ENCODE results near the gene S100P.

The S100P gene

GRCh38 chr4:6695660-6696610 is 2.3 kb downstream of the S100P start:
- TF ChIP-seq SPI1 (IDR thresholded peaks at IDR 0.05; ENCODE audit: low read depth, low read length) = no peak
- no peak for TF ChIP-seq POLR2AphosphoS5 (IDR thresholded peaks at IDR 0.05; ENCODE audit: low read depth, low read length)
- no peak for TF ChIP-seq POU2F2 (IDR thresholded peaks at IDR 0.05; ENCODE audit: low read depth, low read length)
- TF ChIP-seq TAF1 (IDR thresholded peaks at IDR 0.05; ENCODE audit: low read depth, low read length) = no peak
- no peak for TF ChIP-seq POLR2A (IDR thresholded peaks at IDR 0.05; ENCODE audit: low read depth, low read length)
- TF ChIP-seq PAX5 (IDR thresholded peaks at IDR 0.05; ENCODE audit: insufficient read depth, low read length, severe bottlenecking) = no peak
- DNase-seq (ENCODE audit: insufficient read length, low spot score) (no peak), FAIRE-seq (no peak)

GRCh38 chr4:6696611-6697010 is 2.9 kb downstream of the S100P start:
- TF ChIP-seq POLR2A (IDR thresholded peaks at IDR 0.05; ENCODE audit: low read depth, low read length) (no peak), PAX5 (IDR thresholded peaks at IDR 0.05; ENCODE audit: insufficient read depth, low read length, severe bottlenecking) (no peak), POLR2AphosphoS5 (IDR thresholded peaks at IDR 0.05; ENCODE audit: low read depth, low read length) (no peak), TAF1 (IDR thresholded peaks at IDR 0.05; ENCODE audit: low read depth, low read length) (no peak)
- FAIRE-seq (no peak), DNase-seq (ENCODE audit: insufficient read length, low spot score) (no peak)

- DNase-seq (ENCODE audit: insufficient read length, low spot score) (no peak), FAIRE-seq (no peak)
- no peak for TF ChIP-seq PAX5 (IDR thresholded peaks at IDR 0.05; ENCODE audit: insufficient read depth, low read length, severe bottlenecking)
- no peak for TF ChIP-seq POLR2A (IDR thresholded peaks at IDR 0.05; ENCODE audit: low read depth, low read length)
- TF ChIP-seq POLR2AphosphoS5 (IDR thresholded peaks at IDR 0.05; ENCODE audit: low read depth, low read length) = no peak
- TF ChIP-seq POU2F2 (IDR thresholded peaks at IDR 0.05; ENCODE audit: low read depth, low read length) = no peak
Observed at GRCh38 chr4:6697131-6697530, 3.5 kb downstream of the S100P start.

- TF ChIP-seq POLR2AphosphoS5 (IDR thresholded peaks at IDR 0.05; ENCODE audit: low read depth, low read length) (no peak), TAF1 (IDR thresholded peaks at IDR 0.05; ENCODE audit: low read depth, low read length) (no peak), POU2F2 (IDR thresholded peaks at IDR 0.05; ENCODE audit: low read depth, low read length) (no peak), PAX5 (IDR thresholded peaks at IDR 0.05; ENCODE audit: insufficient read depth, low read length, severe bottlenecking) (no peak), SPI1 (IDR thresholded peaks at IDR 0.05; ENCODE audit: low read depth, low read length) (no peak), POLR2A (IDR thresholded peaks at IDR 0.05; ENCODE audit: low read depth, low read length) (no peak)
- no peak for FAIRE-seq
- no peak for DNase-seq (ENCODE audit: insufficient read length, low spot score)
Observed at GRCh38 chr4:6699388-6699787, 5.7 kb downstream of the S100P start.

- FAIRE-seq (no peak), DNase-seq (ENCODE audit: insufficient read length, low spot score) (no peak)
- TF ChIP-seq POLR2AphosphoS5 (IDR thresholded peaks at IDR 0.05; ENCODE audit: low read depth, low read length) = no peak
- no peak for TF ChIP-seq POLR2A (IDR thresholded peaks at IDR 0.05; ENCODE audit: low read depth, low read length)
- TF ChIP-seq PAX5 (IDR thresholded peaks at IDR 0.05; ENCODE audit: insufficient read depth, low read length, severe bottlenecking) = no peak
- TF ChIP-seq POU2F2 (IDR thresholded peaks at IDR 0.05; ENCODE audit: low read depth, low read length) = no peak
- no peak for TF ChIP-seq TAF1 (IDR thresholded peaks at IDR 0.05; ENCODE audit: low read depth, low read length)
- no peak for TF ChIP-seq SPI1 (IDR thresholded peaks at IDR 0.05; ENCODE audit: low read depth, low read length)
Observed at GRCh38 chr4:6699903-6700302, 6.2 kb downstream of the S100P start.

GRCh38 chr4:6701371-6701770 is 7.7 kb downstream of the S100P start:
- DNase-seq (ENCODE audit: insufficient read length, low spot score) (no peak), FAIRE-seq (no peak)
- TF ChIP-seq SPI1 (IDR thresholded peaks at IDR 0.05; ENCODE audit: low read depth, low read length) (no peak), POLR2A (IDR thresholded peaks at IDR 0.05; ENCODE audit: low read depth, low read length) (no peak), POLR2AphosphoS5 (IDR thresholded peaks at IDR 0.05; ENCODE audit: low read depth, low read length) (no peak)

GRCh38 chr4:6702761-6703160 is 9.1 kb downstream of the S100P start:
- FAIRE-seq = no peak

GRCh38 chr4:6703786-6704185 is 10.1 kb downstream of the S100P start:
- FAIRE-seq (no peak), DNase-seq (ENCODE audit: insufficient read length, low spot score) (no peak)
- TF ChIP-seq TAF1 (IDR thresholded peaks at IDR 0.05; ENCODE audit: low read depth, low read length) (no peak), PAX5 (IDR thresholded peaks at IDR 0.05; ENCODE audit: insufficient read depth, low read length, severe bottlenecking) (no peak), POLR2AphosphoS5 (IDR thresholded peaks at IDR 0.05; ENCODE audit: low read depth, low read length) (no peak), POU2F2 (IDR thresholded peaks at IDR 0.05; ENCODE audit: low read depth, low read length) (no peak), POLR2A (IDR thresholded peaks at IDR 0.05; ENCODE audit: low read depth, low read length) (no peak), SPI1 (IDR thresholded peaks at IDR 0.05; ENCODE audit: low read depth, low read length) (no peak)

More at GRCh38 chr4:6702761-6703160, 9.1 kb downstream of the S100P start:
- DNase-seq (ENCODE audit: insufficient read length, low spot score) = no peak
- TF ChIP-seq POLR2A (IDR thresholded peaks at IDR 0.05; ENCODE audit: low read depth, low read length) (no peak), SPI1 (IDR thresholded peaks at IDR 0.05; ENCODE audit: low read depth, low read length) (no peak), TAF1 (IDR thresholded peaks at IDR 0.05; ENCODE audit: low read depth, low read length) (no peak), PAX5 (IDR thresholded peaks at IDR 0.05; ENCODE audit: insufficient read depth, low read length, severe bottlenecking) (no peak), POLR2AphosphoS5 (IDR thresholded peaks at IDR 0.05; ENCODE audit: low read depth, low read length) (no peak), POU2F2 (IDR thresholded peaks at IDR 0.05; ENCODE audit: low read depth, low read length) (no peak)

- no peak for DNase-seq (ENCODE audit: insufficient read length, low spot score)
- TF ChIP-seq POLR2AphosphoS5 (IDR thresholded peaks at IDR 0.05; ENCODE audit: low read depth, low read length) (no peak), POU2F2 (IDR thresholded peaks at IDR 0.05; ENCODE audit: low read depth, low read length) (no peak), POLR2A (IDR thresholded peaks at IDR 0.05; ENCODE audit: low read depth, low read length) (no peak), TAF1 (IDR thresholded peaks at IDR 0.05; ENCODE audit: low read depth, low read length) (no peak), PAX5 (IDR thresholded peaks at IDR 0.05; ENCODE audit: insufficient read depth, low read length, severe bottlenecking) (no peak), SPI1 (IDR thresholded peaks at IDR 0.05; ENCODE audit: low read depth, low read length) (no peak)
- FAIRE-seq = no peak
Observed at GRCh38 chr4:6705646-6706045, 12.0 kb downstream of the S100P start.

- no peak for FAIRE-seq
- no peak for TF ChIP-seq POLR2AphosphoS5 (IDR thresholded peaks at IDR 0.05; ENCODE audit: low read depth, low read length)
- TF ChIP-seq POLR2A (IDR thresholded peaks at IDR 0.05; ENCODE audit: low read depth, low read length) = no peak
- TF ChIP-seq PAX5 (IDR thresholded peaks at IDR 0.05; ENCODE audit: insufficient read depth, low read length, severe bottlenecking) = no peak
- TF ChIP-seq TAF1 (IDR thresholded peaks at IDR 0.05; ENCODE audit: low read depth, low read length) = no peak
- TF ChIP-seq POU2F2 (IDR thresholded peaks at IDR 0.05; ENCODE audit: low read depth, low read length) = no peak
- TF ChIP-seq SPI1 (IDR thresholded peaks at IDR 0.05; ENCODE audit: low read depth, low read length) = no peak
- DNase-seq (ENCODE audit: insufficient read length, low spot score) = no peak
Observed at GRCh38 chr4:6706173-6706572, 12.5 kb downstream of the S100P start.

Measured in GM12891 (cell line).